Prostate gland (tissue), 2 donors: ENCODE measurements around the gene NPDC1.

Experiments used
- CTCF ChIP-seq, 4 experiments: fragments of 200-600 bp in 2 of 4; fragments of 450-650 bp in 2 of 4; sonication (generic) in 2 of 4; IDR thresholded peaks; 1 replicate in 3 of 4; 2 replicates in 1 of 4; pipeline ENCODE4 v1.5.1; 2016 to 2019; ENCODE audit warnings: antibody characterized with exemption in 4 of 4, mild to moderate bottlenecking in 2 of 4, moderate library complexity in 2 of 4
- POLR2A ChIP-seq: fragments of 450-650 bp; IDR thresholded peaks from one replicate; pipeline ENCODE4 v1.6.1; 2016; ENCODE audit warnings: antibody characterized with exemption, mild to moderate bottlenecking
- POLR2AphosphoS5 ChIP-seq: sonication (generic); formaldehyde crosslinking; IDR thresholded peaks from one replicate; pipeline ENCODE4 v1.6.1; 2017; ENCODE audit warnings: antibody characterized with exemption

DNA sequence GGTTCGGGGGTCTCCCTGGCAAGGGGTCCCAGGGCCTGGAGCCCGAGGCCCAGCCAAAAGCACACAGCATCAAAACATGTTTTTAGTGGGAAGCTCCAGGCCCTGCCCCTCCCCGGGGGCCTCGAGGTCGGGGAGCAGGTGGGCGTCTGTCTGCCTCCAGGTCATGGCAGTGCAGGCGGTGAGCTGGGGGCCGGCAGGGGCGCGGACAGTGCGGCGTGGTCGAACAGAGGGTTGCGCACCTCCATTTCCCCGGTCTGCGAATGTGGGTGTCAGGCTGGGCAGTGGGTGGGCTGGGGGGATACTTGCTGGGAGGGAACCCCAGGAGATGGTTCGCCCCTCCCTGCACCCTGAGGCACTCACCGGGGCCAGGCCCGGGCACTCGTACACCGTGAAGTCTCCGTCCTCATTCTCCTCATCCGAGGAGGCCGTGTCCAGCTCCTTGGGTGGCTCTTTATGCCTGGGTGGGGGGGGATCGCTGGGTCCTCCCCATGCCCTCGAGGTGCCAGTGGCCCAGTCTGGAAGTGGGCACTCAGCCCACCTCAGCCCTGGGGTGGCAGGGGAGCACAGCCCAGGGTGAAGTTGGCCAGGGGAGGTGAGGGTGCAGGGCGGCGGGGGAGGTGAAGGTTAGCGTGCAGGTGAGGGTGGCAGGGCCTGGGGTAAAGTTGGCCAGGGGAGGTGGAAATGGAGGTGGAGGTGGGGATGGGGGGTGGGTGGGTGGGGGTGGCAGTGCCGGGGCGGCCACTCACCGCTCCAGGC lies 6.2 kb downstream of the NPDC1 start:
- TF ChIP-seq CTCF (IDR thresholded peaks at IDR 0.05) (no peak), POLR2A (no peak), POLR2AphosphoS5 (no peak)
